ENCODE data around the gene HOTAIR. TPM values are rescaled to one million over a fixed set of nuclear protein-coding genes. Genes with fewer than 3 reads are reported as not detected.

HOTAIR gene
- total RNA-seq, 4 donors from 2014 or later: 0.31 TPM; not detected in 3

DNA sequence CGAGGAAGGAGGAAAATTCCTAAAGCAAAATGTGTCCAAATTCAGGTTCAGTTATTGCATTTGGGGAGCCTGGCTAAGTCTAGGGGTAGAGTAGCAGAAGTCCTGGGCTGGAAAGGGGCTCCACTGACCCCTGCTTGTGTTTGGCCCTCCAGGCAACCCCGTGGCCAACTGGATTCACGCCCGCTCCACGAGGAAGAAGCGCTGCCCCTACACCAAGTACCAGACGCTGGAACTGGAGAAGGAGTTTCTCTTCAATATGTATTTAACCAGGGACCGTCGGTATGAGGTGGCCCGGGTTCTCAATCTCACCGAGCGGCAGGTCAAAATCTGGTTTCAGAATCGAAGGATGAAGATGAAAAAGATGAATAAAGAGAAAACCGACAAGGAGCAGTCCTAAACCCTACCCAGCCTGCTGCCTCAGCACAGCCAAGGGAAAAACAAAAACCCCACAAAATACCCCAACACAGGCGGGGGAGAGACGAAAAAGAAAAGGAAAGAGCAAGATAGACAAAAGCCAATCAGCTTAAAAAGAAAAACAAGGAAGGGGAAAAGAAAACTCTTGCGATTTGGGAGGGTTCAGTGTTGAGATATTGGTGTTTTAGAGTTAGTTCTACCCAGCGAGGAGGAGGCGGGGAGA is 27.6 kb upstream of the HOTAIR start:
- Histone ChIP-seq H3K36me3 (no peaks in the 10 kb centered on the region), H3K27me3 (peaks cover 100% of the 10 kb centered on the region), H3K27ac (no peak overlapping the region), H3K9me3 (no peaks in the 10 kb centered on the region), H3K4me1 (peaks cover 0 to 34% (median 15%) of the 10 kb centered on the region in 3 donors), H3K4me3 (no peak overlapping the region)
- ATAC-seq: no peak
- no peak for TF ChIP-seq POLR2A (IDR thresholded peaks at IDR 0.05)
- TF ChIP-seq POLR2AphosphoS5 (IDR thresholded peaks at IDR 0.05): no peak
- TF ChIP-seq EP300 (IDR thresholded peaks at IDR 0.05): no peak
- TF ChIP-seq, protein P1, sequence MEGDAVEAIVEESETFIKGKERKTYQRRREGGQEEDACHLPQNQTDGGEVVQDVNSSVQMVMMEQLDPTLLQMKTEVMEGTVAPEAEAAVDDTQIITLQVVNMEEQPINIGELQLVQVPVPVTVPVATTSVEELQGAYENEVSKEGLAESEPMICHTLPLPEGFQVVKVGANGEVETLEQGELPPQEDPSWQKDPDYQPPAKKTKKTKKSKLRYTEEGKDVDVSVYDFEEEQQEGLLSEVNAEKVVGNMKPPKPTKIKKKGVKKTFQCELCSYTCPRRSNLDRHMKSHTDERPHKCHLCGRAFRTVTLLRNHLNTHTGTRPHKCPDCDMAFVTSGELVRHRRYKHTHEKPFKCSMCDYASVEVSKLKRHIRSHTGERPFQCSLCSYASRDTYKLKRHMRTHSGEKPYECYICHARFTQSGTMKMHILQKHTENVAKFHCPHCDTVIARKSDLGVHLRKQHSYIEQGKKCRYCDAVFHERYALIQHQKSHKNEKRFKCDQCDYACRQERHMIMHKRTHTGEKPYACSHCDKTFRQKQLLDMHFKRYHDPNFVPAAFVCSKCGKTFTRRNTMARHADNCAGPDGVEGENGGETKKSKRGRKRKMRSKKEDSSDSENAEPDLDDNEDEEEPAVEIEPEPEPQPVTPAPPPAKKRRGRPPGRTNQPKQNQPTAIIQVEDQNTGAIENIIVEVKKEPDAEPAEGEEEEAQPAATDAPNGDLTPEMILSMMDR (IDR thresholded peaks at IDR 0.05): no peak
- WGBS, 2 donors (ENCODE audit: low coverage in 1 of 2): 20 to 28% methylated on average over 5 to 17 of the region's 19 CpGs

DNA sequence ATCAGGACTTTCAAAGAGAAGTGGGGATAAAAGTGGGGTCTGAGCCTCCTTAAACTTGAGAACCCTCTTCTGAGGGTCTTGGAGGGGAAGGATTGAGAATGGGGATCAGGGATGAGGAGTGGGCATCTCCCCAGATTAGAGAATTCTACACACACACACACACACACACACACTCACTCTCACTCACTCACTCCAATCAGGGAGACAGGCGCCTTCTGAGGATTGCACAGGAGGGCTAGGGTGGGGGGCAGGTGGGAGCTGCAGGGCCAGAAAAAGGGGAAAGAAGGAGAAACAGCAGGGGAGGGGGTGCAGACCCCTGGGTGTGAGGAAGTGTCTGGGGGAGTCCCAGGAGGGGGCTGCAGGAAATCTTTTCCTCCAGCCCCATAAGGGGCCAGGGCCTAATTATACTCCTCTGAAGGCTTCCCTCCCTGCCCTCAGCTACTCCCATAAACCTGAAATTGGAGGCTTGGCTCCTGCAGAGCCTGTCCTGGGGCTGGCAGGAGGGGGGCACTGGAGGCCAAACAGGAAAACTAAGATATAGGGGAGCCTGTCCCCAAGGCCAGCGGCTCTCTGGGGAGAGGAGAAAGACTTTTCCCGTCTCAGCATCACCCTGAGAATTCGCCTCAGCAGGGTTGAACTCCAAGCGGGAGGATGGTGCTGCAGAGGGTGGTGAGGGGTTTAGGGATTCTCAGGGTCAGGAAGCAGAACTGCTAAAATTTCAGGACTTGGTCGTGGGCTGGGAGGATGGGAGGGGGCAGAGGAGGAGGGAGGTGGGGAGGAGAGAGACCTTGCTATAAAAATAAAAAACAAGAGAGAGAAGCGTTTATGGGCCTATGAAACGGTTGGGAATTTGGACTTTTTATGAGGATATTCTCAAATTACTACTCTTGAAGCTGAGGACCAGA is 26.8 kb upstream of the HOTAIR start:
- Histone ChIP-seq H3K27me3 (peaks cover 100% of the 10 kb centered on the region), H3K9me3 (no peaks in the 10 kb centered on the region), H3K4me3 (no peak overlapping the region), H3K36me3 (no peaks in the 10 kb centered on the region), H3K4me1 (peaks cover 0 to 37% (median 15%) of the 10 kb centered on the region in 3 donors), H3K27ac (no peak overlapping the region)
- ATAC-seq: no peak
- TF ChIP-seq POLR2AphosphoS5 (IDR thresholded peaks at IDR 0.05) (no peak), EP300 (IDR thresholded peaks at IDR 0.05) (no peak)
- 10 to 34% methylated on average over 2 to 8 of the region's 8 CpGs for WGBS, 2 donors (ENCODE audit: low coverage in 1 of 2)

DNA sequence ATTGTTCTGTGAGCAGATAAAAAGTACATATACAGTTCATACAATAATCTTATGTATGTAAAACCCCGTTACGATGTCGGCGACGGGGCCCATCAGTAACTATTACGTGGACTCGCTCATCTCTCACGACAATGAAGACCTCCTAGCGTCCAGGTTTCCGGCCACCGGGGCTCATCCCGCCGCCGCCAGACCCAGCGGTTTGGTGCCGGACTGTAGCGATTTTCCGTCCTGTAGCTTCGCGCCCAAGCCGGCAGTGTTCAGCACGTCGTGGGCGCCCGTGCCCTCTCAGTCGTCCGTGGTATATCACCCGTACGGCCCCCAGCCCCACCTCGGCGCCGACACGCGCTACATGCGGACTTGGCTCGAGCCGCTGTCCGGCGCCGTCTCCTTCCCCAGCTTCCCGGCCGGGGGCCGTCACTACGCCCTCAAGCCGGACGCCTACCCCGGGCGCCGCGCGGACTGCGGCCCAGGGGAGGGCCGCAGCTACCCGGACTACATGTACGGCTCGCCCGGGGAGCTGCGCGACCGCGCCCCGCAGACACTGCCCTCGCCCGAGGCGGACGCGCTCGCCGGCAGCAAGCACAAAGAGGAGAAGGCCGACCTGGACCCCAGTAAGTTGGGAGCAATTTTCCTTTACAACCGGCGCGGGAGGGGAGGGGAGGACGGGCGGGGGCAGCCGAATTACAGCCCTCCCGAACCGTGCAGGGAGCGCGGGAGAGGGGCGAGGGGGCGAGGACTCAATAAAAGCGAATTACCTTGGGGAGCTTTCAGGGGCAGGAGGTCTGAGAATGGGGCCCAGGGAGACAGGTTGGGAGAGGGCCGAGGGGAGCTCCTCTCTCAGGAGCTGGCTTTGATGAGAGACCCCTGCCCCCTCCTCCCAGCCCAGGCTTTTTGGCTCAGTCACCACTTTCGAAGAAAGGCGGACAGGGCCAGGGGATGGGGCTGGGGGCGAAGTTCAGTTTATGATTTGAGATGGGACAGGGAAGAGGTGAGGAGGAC is 25.7 kb upstream of the HOTAIR start, which contains the start of gene HOXC9:
TSS of gene HOXC9 (plus strand) at position 46 of the 999 bp plus-strand sequence. CDS start at position 74, 28 bp downstream.
- Histone ChIP-seq H3K27ac (no peak within 1 kb of the TSS), H3K36me3 (no peaks in the 10 kb centered on the region), H3K4me3 (peak within 1 kb of the TSS in 1 of 2 donors; percentile 39), H3K4me1 (peaks cover 0 to 35% (median 18%) of the 10 kb centered on the region in 3 donors), H3K27me3 (peaks cover 100% of the 10 kb centered on the region), H3K9me3 (no peaks in the 10 kb centered on the region)
- no peak for TF ChIP-seq POLR2AphosphoS5 (IDR thresholded peaks at IDR 0.05)
- no peak for TF ChIP-seq POLR2A (IDR thresholded peaks at IDR 0.05)
- TF ChIP-seq, protein P1 (IDR thresholded peaks at IDR 0.05): no peak
- no peak for TF ChIP-seq EP300 (IDR thresholded peaks at IDR 0.05)
- 0 to 3% methylated on average over 8 to 38 of the region's 87 CpGs for WGBS, 2 donors (ENCODE audit: low coverage in 1 of 2)
- ATAC-seq: no peak

DNA sequence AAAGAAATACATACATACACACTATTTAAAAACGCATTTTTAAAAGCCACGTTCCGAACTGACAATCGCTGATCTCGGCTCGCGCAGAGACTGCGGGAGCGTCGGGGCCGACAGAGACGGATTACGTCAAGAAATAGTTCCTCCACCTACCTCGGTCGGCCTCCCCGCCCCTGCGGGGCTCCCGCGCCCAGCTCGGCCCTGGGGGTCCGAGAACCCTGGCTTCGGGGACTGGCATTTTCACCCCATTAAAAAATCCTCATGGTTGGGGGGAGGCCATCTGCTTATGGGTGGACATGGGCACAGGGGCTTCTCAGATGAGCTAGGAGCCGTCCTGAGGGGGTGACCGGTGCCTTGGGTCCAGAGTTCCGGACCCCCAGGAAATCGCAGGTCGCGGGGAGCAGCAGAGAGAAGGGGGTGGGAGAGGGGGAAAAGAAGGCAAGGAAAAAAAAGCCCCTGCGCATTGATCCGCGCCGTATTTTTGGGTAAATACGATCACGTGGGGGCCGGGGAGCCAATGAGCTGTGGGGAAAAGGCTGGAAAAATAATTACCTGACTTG is 24.9 kb upstream of the HOTAIR start:
- WGBS, 2 donors (ENCODE audit: low coverage in 1 of 2): 2 to 5% methylated on average over 12 to 14 of the region's 35 CpGs
- Histone ChIP-seq H3K27me3 (peaks cover 100% of the 10 kb centered on the region), H3K4me1 (peaks cover 0 to 43% (median 26%) of the 10 kb centered on the region in 3 donors), H3K27ac (no peak overlapping the region), H3K9me3 (no peaks in the 10 kb centered on the region), H3K36me3 (no peaks in the 10 kb centered on the region), H3K4me3 (peak overlapping the region in 1 of 2 donors; percentile 39)
- ATAC-seq: no peak
- TF ChIP-seq POLR2AphosphoS5 (IDR thresholded peaks at IDR 0.05): no peak
- TF ChIP-seq EP300 (IDR thresholded peaks at IDR 0.05): no peak
- no peak for TF ChIP-seq POLR2A (IDR thresholded peaks at IDR 0.05)
- TF ChIP-seq, protein P1 (IDR thresholded peaks at IDR 0.05): no peak
